HEK293 (cell line): Measurements from ENCODE around the gene MLKL.

ENCODE experiments used
- BCL11A ChIP-seq: fragments of 450-650 bp; formaldehyde crosslinking; IDR thresholded peaks from 2 replicates; pipeline ENCODE4 v1.5.1; 2016; ENCODE audit warnings: low read depth, missing biosample characterization, missing genetic modification characterization
- KLF16 ChIP-seq: fragments of 450-650 bp; formaldehyde crosslinking; IDR thresholded peaks from 2 replicates; pipeline ENCODE4 v1.5.1; 2017; ENCODE audit warnings: missing biosample characterization, missing genetic modification characterization
- SETDB1 ChIP-seq: IDR thresholded peaks from one replicate; pipeline ENCODE4 v1.6.1; 2017; ENCODE audit warnings: mild to moderate bottlenecking, low read length, moderate library complexity, mixed read lengths; ENCODE audit not compliant: insufficient read length
- SP2 ChIP-seq: fragments of 450-650 bp; formaldehyde crosslinking; IDR thresholded peaks from 2 replicates; pipeline ENCODE4 v1.5.1; 2016; ENCODE audit warnings: missing biosample characterization, missing genetic modification characterization
- ZBTB17 ChIP-seq: fragments of 450-650 bp; formaldehyde crosslinking; IDR thresholded peaks from 2 replicates; pipeline ENCODE4 v1.5.1; 2016; ENCODE audit warnings: missing biosample characterization, missing genetic modification characterization
- ZNF175 ChIP-seq: fragments of 450-650 bp; formaldehyde crosslinking; IDR thresholded peaks from 2 replicates; pipeline ENCODE4 v1.5.1; 2016; ENCODE audit warnings: missing biosample characterization, missing genetic modification characterization
- ZNF24 ChIP-seq: fragments of 450-650 bp; formaldehyde crosslinking; IDR thresholded peaks from 2 replicates; pipeline ENCODE4 v1.5.1; 2016; ENCODE audit warnings: missing biosample characterization, missing genetic modification characterization
- ZNF350 ChIP-seq: fragments of 450-650 bp; formaldehyde crosslinking; IDR thresholded peaks from 2 replicates; pipeline ENCODE4 v1.5.0; 2017; ENCODE audit warnings: missing biosample characterization, mild to moderate bottlenecking, missing genetic modification characterization
- ZNF561 ChIP-seq: fragments of 450-650 bp; IDR thresholded peaks from 2 replicates; pipeline ENCODE4 v1.5.1; 2018; ENCODE audit warnings: missing biosample characterization, missing genetic modification characterization, borderline replicate concordance
- TF ChIP-seq, protein P1 (sequence below): fragments of 450-650 bp; formaldehyde crosslinking; IDR thresholded peaks from 2 replicates; pipeline ENCODE4 v1.5.1; 2016; ENCODE audit warnings: missing biosample characterization, missing genetic modification characterization, low read depth
- TF ChIP-seq, protein P2 (sequence below): fragments of 450-650 bp; formaldehyde crosslinking; IDR thresholded peaks from 2 replicates; pipeline ENCODE4 v1.5.1; 2017; ENCODE audit warnings: missing biosample characterization, mild to moderate bottlenecking, missing genetic modification characterization, moderate library complexity
- TF ChIP-seq, protein P3 (sequence below): fragments of 450-650 bp; formaldehyde crosslinking; IDR thresholded peaks from 2 replicates; pipeline ENCODE4 v1.5.1; 2016; ENCODE audit warnings: missing biosample characterization, missing genetic modification characterization
- TF ChIP-seq, protein P4 (sequence below): fragments of 450-650 bp; formaldehyde crosslinking; IDR thresholded peaks from 2 replicates; pipeline ENCODE4 v1.5.1; 2016; ENCODE audit warnings: missing biosample characterization, missing genetic modification characterization
- TF ChIP-seq, protein P5 (sequence below): sonication (generic); formaldehyde crosslinking; IDR thresholded peaks from 2 replicates; pipeline ENCODE4 v1.8.1; 2022; ENCODE audit warnings: mild to moderate bottlenecking, moderate library complexity, missing genetic modification reagents

DNA sequence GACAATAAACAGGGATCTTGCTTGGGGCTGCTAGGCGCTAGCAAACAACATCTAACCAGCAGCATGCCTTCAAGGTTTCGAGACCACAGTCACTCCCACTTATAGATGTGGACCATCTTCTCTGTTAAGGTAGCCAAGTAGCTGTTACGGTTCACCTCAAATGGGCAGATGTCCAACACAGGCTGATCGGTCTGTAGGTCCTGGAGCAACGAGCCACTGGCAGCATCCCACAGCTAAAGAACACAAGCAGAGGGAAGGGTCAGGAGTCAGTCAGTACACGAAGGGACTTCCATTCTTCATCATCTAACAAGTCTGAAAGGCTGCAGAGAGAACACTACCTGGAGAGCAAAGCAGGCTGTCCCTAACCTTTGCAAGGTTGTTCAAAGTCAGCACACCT is 76.8 kb downstream of the MLKL start:
- TF ChIP-seq, protein P1, sequence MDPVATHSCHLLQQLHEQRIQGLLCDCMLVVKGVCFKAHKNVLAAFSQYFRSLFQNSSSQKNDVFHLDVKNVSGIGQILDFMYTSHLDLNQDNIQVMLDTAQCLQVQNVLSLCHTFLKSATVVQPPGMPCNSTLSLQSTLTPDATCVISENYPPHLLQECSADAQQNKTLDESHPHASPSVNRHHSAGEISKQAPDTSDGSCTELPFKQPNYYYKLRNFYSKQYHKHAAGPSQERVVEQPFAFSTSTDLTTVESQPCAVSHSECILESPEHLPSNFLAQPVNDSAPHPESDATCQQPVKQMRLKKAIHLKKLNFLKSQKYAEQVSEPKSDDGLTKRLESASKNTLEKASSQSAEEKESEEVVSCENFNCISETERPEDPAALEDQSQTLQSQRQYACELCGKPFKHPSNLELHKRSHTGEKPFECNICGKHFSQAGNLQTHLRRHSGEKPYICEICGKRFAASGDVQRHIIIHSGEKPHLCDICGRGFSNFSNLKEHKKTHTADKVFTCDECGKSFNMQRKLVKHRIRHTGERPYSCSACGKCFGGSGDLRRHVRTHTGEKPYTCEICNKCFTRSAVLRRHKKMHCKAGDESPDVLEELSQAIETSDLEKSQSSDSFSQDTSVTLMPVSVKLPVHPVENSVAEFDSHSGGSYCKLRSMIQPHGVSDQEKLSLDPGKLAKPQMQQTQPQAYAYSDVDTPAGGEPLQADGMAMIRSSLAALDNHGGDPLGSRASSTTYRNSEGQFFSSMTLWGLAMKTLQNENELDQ, result no peak
- no peak for TF ChIP-seq ZNF175 (tag by site-specific recombination)
- TF ChIP-seq, protein P2, sequence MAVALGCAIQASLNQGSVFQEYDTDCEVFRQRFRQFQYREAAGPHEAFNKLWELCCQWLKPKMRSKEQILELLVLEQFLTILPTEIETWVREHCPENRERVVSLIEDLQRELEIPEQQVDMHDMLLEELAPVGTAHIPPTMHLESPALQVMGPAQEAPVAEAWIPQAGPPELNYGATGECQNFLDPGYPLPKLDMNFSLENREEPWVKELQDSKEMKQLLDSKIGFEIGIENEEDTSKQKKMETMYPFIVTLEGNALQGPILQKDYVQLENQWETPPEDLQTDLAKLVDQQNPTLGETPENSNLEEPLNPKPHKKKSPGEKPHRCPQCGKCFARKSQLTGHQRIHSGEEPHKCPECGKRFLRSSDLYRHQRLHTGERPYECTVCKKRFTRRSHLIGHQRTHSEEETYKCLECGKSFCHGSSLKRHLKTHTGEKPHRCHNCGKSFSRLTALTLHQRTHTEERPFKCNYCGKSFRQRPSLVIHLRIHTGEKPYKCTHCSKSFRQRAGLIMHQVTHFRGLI, result no peak
- TF ChIP-seq, protein P3, sequence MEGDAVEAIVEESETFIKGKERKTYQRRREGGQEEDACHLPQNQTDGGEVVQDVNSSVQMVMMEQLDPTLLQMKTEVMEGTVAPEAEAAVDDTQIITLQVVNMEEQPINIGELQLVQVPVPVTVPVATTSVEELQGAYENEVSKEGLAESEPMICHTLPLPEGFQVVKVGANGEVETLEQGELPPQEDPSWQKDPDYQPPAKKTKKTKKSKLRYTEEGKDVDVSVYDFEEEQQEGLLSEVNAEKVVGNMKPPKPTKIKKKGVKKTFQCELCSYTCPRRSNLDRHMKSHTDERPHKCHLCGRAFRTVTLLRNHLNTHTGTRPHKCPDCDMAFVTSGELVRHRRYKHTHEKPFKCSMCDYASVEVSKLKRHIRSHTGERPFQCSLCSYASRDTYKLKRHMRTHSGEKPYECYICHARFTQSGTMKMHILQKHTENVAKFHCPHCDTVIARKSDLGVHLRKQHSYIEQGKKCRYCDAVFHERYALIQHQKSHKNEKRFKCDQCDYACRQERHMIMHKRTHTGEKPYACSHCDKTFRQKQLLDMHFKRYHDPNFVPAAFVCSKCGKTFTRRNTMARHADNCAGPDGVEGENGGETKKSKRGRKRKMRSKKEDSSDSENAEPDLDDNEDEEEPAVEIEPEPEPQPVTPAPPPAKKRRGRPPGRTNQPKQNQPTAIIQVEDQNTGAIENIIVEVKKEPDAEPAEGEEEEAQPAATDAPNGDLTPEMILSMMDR (tag by site-specific recombination), result no peak
- TF ChIP-seq SP2 (tag by site-specific recombination), result no peak
- no peak for TF ChIP-seq BCL11A (tag by site-specific recombination)
- no peak for TF ChIP-seq ZBTB17 (tag by site-specific recombination)
- no peak for TF ChIP-seq ZNF24 (tag by site-specific recombination)
- TF ChIP-seq SETDB1, result no peak
- TF ChIP-seq ZNF350 (tag by site-specific recombination), result no peak
- TF ChIP-seq ZNF561 (tag by site-specific recombination), result no peak
- no peak for TF ChIP-seq KLF16
- TF ChIP-seq, protein P4, sequence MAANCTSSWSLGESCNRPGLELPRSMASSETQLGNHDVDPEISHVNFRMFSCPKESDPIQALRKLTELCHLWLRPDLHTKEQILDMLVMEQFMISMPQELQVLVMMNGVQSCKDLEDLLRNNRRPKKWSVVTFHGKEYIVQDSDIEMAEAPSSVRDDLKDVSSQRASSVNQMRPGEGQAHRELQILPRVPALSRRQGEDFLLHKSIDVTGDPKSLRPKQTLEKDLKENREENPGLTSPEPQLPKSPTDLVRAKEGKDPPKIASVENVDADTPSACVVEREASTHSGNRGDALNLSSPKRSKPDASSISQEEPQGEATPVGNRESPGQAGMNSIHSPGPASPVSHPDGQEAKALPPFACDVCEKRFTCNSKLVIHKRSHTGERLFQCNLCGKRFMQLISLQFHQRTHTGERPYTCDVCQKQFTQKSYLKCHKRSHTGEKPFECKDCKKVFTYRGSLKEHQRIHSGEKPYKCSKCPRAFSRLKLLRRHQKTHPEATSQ (tag by site-specific recombination), result no peak
- TF ChIP-seq, protein P5, sequence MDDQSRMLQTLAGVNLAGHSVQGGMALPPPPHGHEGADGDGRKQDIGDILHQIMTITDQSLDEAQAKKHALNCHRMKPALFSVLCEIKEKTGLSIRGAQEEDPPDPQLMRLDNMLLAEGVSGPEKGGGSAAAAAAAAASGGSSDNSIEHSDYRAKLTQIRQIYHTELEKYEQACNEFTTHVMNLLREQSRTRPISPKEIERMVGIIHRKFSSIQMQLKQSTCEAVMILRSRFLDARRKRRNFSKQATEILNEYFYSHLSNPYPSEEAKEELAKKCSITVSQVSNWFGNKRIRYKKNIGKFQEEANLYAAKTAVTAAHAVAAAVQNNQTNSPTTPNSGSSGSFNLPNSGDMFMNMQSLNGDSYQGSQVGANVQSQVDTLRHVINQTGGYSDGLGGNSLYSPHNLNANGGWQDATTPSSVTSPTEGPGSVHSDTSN (CRISPR knock-in tag), result no peak
